HG02610 (cell line): Measurements from ENCODE around the gene PRDM15.

Experiments used
- ATAC-seq: cut with Tn5 transposase; IDR thresholded peaks from one replicate; pipeline ENCODE4 v1.9.1; 2021; ENCODE audit warnings: mild to moderate bottlenecking, moderate library complexity; ENCODE audit not compliant: unreplicated experiment

PRDM15 gene

DNA sequence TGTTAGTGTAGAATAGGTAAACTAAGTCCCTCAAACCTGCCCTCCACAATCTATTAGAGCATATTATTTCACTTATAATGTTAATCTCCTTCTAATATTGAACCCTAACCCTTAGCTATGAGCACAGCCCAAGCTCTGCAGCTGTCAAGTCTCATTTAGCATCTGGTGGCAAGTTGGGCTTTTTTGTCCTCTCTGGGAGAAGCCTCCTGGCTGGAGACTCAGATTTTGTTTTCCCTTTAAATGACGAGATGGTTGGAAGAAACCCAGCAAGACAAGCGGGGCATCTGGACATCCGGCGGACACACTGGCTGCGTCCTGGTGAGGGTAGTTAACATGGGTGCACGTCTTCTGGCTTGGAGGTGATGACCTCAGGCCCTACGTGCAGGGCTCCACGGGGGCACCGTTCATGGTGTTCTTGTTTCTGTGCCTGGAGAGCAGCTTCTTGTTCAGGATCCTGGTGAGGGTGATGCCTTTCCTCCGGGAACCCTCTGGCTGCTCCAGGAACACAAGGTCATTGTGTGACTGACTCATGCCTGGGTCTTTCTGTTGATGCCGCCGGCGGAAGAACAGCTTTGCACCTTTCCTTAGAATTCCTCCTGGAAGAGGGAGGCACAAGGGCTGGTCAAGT lies 9.7 kb upstream of the PRDM15 start:
- ATAC-seq, result no peak

DNA sequence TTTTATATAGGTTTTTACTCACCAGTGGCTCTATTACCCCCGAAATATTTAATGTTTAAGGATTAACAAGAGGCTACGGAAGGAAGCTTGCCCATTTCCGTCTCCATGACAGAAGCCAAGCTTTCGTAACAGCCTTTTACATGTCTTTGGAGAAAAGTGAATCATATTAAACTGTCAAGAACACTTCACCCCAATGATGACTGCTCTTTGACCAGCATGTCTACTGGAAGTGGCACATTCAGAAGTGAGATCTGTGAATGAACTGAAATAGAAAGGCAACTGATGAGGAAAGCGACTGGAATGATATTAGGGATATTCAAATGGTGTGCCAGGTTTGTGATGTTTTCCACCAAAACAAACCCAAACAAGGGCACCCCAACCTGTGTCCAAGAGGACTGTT lies 8.5 kb upstream of the PRDM15 start:
- ATAC-seq, result no peak

DNA sequence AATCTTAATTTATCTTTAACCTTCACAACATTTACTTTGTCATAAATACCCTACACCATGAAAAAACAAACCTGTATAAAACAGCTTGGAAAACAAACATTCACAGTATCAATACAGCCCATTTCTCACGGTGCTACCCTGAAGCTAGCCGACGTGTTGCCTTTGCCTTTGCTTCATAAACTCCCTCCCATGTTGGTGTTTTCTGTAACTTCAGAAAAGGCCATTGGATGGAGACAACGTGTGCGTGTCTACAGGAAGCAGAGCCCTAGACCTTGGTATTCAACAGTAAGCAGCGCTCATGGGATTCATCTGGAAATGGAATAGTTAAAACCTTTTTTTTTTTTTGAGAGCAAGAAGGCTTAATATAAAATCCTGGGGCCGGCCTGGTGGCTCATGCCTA lies 7.2 kb upstream of the PRDM15 start:
- no peak for ATAC-seq

DNA sequence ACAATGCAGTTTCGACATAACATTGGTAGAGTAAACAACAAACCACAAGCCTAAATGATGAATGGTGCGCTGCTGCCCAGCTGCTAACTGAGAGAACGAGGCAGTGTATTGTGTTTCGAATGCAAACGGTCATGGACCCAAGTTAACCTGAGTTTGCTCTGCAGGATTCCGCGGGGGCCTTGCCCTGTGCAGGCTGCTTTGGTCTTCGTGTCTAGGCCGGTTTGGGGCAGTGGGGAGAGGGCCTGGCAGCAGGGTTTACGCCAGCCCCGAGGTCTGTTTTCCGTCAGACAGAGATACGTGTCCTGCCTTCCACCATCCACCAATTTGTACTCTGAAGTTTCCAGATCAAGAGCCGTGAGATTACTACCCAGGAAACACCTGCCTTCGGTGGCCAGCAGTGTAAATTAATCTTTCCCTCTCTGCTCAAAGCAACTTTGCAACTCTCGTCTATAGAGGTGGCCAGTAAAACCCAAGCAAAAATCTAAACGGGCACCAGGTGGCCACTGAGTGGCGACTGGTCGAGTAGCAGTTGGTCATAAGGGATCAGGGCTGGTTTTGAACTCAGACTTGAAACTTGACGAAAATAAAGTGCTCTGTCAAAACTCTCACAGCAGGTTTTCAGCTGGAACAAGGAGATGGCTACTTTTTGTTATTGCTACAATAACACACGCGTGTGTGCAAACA lies 6.3 kb upstream of the PRDM15 start:
- ATAC-seq, result no peak

DNA sequence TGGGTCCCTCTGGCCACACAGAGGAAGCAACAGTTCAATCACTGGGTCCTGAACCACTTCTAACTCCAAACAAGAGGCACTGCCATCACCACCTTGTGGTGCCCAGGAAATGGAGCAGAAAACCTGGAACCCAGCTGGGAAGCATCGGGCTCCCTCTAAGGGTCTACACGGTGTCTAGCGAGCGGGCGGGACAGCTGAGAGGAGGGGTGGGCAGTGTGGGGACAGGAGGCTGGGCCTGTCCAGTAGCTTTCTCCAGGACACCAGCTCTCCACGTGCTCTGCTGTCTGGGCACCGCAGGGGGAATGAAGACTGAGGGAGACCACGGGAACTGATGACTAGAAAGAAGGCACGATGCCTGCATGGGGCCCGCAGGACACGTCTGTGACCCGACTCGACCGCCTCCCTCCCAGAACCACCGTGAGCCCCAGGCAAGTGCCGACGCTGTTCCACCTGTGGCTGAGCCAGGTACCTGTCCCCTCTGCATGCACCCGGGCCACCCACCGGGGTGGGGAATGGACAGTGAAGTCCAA lies 5.4 kb upstream of the PRDM15 start:
- ATAC-seq, result no peak

DNA sequence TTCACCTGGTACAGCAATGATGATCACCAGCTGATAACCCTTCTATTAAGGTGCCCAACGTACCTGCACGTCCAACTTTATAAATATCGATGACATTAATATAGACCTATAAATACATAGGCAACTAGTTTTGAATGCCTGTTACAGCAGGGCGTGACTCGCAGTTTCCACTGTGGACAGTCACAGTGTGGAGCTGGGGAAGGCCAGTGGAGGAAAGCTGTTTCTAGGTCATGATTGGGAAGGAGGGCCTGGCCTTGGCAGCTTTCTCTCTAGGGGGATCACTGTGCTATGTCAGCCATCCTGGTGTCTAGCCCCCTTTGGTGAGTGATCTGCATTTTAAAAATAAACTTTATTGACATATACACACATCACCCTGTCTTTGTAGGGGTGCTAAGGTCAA lies 4.4 kb upstream of the PRDM15 start:
- ATAC-seq, result no peak

DNA sequence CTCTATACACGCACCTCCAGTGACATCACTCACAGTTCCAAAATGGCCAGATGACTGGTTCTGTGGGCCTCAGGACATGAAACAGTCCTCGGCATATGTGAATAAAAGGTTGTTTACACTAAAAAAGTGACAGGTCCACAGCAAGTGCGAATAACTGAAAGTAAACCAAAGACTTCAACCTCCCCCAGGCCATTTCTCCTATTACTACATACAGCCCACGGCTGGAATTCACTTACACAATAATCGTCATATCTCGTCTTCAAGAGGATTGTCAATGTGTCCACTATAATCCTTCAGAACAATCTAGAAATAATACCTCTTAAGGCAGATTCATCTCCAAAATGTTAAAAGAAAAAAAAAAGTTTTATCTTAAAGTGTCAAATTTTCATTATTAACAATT lies 1.9 kb upstream of the PRDM15 start:
- no peak for ATAC-seq

DNA sequence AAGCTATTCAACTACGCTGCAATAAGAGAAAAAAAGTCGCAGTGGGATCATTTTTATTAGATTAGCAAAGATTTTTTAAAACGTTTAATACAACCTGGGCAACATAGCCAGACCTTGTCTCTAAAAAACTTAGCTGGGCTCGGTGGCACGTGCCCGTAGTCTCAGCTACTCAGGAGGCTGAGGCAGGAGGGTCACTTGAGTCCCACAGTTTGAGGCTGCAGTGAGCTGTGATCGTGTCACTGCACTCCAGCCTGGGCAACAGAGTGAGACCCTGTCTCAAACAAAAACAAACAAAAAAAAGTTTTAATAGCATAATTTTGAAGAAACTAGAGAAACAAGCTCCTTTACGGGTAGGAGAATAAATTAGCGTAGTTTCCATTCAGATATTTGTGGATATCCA lies 1.0 kb upstream of the PRDM15 start:
- no peak for ATAC-seq

DNA sequence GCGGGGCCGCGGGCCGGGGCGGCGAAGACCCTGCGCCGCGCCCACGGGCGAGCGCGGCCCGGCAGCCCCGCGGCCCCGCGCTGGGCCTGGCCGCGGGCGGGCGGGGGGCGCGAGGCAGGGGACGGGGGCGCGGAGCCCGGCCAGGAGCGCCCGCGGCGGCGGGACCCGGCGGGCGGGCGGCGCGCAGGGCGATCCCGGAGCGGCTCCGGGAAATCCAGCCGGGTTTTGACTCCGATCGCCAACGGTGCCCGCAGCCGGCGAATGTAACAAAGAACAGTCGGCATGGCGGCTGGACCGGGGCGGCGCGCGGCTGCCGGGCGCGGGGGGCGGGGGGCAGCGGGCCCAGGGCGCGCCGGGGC lies 334 bp downstream of the PRDM15 start:
- peak; percentile 49 for ATAC-seq

DNA sequence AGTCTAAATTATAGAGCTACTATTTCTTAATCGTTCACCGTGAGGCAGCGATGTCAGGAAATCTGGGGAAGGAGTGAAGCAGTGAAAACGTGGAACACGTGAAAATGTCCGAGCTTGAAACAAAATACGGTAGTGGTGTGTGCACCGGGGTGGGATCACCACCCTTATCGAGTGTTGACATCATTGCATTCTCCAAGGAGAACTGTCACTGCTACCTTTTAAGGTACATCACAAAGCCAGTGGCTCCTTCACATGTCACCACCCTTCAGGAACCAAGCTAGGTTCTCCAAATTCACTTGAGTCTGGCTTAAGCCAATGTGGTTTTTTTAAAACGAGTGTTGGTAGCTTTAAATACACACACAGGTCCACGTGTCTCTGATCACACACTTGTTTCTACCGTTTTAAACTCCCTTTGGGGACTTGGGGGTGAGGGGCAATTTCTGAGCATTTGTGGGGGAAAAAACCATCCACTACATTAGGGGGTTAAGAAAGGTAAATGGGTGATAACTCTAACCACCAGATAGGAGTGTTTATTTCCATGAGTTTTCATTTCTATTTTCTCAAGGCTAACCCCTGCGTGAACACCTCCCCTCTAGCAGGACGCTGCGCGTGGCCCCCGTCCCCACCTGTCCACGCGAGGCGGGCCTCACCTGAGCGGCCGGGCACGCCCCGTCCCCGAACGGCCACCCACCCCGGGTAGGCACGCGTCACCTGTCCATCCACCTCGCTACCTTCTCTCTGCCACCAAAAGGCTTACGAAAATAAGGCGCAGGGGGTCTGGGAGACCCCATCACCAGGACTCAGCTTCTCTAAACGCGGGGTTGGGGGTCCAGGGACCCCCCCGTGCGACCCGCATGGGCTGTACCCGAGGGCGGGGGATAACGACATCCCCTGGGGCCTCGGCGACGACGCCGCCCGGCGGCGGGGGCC lies 978 bp downstream of the PRDM15 start:
- ATAC-seq, result peak; percentile 17

DNA sequence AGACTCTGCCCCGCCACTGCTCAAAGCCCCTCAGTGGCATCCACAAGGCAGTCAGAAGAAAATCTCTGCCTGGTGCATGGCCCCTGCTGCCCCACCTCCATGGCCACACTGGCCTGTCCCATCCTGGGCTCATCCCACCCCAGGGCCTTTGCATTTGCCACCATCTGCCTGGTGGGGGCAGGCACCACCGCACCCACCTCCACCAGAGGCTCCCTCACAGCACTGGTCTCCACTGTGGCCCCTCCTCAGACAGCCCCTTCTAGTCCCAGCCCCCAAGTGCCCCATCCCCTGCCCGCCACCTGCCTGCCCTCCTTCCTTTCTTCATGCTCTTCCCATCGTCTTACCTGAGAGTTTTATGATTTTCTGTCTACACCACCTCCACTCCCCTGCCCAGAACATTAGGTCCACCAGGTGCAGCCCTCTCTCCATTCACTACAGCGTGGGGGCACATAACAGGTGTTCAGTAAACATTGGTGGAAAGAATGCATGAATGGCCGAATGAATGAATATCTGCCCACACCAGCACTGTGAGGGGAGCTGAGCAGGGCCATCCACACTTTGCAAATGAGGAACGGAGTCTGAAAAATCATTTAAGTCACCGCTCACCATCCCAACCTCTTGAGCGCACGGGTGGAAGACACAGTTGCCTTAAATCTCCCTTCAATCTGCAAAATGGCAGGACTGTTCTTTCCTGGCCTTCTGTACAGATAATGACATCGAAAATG lies 2.1 kb downstream of the PRDM15 start:
- no peak for ATAC-seq

DNA sequence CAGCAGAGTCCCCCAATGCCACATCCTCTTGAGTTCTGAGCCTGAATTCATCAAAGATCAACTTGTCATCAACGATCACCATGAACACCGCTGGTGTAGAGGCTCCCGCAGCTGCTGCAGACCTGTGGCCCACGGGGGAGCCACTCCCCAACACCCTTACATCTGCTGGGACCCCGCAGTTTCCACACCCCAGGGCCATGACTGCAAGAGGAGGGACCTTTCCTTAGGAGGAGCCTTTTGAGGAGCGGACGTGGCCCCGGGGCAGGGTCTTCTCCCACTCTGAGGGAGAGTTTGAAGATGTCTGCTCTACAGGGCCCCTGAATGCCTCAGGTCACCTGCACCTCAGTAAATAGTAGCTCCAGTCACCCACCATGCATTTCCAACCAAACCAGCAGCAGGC lies 2.7 kb downstream of the PRDM15 start:
- ATAC-seq, result no peak

DNA sequence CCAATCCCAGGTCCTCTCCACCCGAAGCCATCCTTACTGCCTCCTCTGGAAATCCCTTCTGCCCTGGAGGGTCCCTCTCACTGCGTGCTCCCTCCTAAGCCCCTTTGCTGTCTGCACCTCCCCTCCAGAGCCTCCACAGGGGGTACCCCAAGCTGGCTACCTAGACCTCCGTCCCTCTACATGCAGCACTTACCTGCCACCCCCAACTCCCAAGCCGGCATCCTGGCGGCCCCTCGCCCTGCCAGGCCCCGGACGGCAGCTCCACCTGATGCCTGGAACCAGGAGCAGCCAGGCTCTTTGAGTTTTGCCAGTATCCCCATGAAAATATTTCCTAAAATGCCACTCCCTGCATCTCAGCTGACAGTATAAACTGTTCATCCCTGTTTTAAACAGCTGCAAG lies 4.1 kb downstream of the PRDM15 start:
- ATAC-seq, result no peak

DNA sequence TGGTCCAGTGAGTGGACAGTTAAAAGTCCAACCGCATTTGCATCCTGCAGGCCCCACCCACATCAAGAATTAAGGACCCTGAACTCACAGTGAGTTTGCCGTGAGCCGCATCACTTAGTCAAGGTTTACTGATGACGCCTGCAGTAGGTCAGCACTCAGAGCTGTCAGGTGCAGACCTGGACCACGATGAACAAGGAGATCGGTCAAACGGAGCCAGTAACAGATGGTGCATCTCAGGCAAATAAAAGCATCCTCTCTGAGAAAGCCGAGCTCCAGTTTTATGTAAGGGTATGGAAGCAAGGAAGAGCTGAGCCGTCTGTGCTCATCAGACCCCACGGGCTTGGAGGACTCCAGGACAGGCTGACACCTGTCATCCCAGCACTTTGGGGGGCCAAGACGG lies 4.5 kb downstream of the PRDM15 start:
- no peak for ATAC-seq

DNA sequence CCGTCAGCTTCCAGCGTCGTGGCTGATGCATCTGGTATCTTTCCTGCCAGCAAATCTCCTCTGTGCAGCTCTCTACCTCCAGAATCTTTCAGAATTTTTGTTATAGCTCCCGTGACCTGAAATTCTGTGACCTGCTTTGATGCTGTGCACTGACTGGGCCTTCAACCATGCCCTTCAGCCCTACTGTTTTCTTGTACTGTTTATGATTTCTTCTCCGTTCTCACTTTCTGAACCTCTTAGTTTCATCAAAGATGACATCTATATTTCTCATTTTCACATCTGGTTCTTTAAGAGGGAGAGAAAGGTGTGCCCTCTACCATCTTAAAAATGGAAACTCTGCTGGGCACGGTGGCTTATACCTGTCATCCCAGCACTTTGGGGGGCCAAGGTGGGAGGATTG lies 5.7 kb downstream of the PRDM15 start:
- no peak for ATAC-seq

DNA sequence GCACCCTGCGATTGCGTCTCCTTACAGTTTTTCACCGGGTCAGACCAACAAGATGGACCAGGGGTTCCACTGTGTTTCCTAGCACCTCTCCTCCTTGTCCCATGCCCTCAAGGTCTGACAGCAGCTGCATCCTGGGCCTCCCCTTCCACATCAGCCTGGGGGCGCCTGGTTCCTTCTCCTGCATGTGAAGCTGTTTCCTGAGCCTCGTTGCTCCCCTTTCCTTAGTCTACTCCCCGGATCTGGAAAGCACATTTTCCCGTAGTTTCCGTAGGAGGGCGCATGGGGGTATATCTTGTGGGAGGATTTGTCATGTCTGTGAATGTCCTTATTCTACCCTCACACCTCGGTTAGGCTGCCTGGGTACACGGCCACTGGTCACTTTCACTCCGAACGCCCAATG lies 6.1 kb downstream of the PRDM15 start:
- ATAC-seq, result no peak

DNA sequence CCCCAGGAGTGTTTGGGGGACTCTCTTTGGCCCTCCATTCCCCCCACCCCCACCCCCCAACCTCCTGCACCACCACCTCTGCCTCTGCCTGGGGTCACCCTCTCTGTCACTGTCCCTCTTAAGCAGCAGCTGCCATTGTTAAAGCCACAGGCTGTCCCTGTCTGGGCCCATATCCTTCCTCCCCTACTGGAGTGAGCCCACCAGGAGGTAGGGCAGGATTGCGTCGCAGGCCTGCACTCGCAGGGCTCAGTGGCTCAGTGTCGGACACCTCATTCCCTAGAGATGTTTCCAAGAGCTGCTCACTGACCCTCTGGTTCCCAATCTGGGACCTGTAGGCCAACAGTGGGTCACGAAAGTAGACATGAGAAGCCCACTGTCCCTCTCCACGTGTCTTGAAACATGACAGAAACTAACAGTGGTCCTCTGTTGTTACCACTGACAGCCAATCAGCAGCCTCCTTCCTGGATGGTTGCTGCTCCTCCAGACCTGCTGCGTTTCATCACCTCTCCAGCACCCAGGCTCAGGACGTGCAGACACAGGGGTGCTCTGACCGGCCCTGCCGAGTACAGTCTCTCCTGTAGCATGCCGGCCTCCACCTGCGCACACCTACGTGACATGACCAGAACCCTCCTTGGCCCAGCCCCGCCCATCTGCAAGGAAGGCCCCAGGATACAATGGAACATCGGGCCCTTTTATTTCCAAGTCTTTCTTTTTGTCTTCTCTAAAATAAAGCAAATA lies 7.7 kb downstream of the PRDM15 start:
- no peak for ATAC-seq

DNA sequence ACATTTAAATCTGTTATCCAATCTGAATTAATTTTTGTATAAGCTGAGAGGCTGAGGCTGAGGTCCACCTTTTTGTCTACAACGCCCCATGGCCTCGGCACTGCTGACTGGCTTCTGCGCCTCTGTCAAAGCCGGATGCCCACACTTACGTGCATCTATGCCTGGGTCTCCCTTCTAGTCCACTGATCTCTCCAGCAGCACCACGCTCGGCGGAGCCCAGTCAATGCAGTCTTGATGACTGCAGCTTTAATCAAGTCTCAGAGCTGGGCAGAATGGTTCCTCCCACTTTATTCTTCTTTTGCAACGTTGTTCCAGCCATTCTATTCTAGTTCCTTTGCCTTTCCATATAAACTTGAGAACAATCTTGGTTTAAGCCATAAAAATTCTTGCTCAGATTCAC lies 9.4 kb downstream of the PRDM15 start:
- ATAC-seq, result no peak

DNA sequence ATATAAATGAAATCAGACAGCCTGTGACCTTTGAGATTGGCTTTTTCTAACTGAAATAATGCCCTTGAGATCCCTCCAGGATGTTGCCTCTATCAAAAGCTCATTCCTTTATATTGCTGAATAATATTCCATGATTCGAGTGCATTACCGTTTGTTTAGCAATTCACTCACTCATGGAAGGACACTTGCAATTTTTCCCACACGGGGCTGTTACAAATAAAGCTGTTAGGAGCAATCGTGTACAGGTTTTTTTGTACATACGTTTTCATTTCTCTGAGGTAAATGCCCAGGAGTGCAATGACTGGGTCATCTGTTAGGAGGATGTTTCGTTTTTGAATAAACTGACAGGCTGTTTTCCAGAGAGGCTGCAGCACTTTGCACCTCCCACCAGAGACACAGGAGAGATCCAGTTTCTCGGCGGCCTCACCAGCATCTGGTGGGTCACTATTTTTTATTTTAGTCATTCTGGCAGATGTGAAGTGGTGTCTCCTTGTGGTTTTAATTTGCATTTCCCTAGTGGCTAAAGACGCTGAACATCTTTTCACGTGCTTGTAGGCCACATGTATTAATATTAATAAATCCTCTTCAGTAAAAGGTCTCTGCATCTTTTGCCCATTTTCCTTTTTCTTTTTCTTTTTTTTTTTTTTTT lies 11.0 kb downstream of the PRDM15 start:
- peak; percentile 54 for ATAC-seq

DNA sequence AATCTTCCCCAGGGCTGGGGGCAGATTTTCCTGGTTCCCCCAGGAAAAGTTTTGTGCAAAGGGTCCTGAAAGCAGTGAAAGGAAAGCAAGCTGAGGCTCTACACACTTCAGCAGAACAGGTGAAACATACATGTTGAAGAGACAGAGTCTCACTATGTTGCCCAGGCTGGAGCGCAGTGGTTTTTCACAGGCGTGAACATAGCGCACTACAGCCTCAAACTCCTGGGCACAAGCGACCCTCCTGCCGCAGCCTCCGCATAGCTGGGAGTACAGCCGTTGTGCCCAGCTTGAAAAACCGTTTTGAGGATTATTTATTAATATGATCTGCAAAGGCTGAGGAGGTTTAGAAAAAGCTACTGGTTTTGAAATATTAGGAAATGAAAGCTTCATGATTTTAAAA lies 11.8 kb downstream of the PRDM15 start:
- ATAC-seq, result no peak
